WI38 (cell line): ENCODE data around the gene PTCHD1.

Source experiments
- H3K4me3 ChIP-seq: 2 replicates; pipeline ENCODE4 v1.5.1; 2011; ENCODE audit warnings: low read depth, mild to moderate bottlenecking, control low read depth, low read length
- TF ChIP-seq, protein P1 (sequence below): IDR thresholded peaks from 2 replicates; pipeline ENCODE4 v1.5.1; 2012; ENCODE audit warnings: low read depth, mild to moderate bottlenecking, control low read depth, low read length

The PTCHD1 gene

DNA sequence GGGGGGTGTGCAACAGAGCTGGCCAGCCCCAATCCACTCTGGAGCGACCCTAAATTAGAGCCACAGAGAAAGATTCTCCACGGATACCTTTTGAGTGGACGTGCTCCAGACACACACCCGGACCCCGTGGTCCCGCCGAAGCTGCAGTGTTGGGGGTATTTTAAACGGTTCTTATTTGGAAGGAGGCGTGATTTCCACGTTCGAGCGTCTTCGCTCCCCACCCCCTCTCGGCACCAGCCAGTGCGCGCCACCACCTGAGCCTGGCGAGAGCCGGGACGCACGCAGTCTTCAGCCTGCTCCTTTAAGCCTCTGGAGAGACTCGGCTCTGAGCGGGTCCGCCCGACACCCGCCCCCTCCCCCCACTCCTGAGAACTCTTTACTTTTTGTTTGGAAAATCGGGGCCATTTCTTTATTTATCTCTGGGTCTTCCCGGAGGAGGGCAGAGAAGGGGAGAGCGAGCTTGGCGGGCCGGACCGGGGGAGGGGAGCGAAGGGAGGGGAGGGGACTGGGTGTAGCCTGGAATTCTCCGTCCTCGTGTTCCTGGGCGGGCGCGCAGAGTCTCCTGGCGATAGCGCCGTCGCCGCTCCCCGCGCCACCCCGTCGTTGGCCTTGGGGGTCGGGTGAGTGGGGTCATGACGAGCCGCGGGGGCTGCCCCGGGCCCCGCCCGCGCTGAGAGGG lies 668 bp upstream of the PTCHD1 start:
- no peak overlapping the region for H3K4me3 ChIP-seq
- TF ChIP-seq, protein P1, sequence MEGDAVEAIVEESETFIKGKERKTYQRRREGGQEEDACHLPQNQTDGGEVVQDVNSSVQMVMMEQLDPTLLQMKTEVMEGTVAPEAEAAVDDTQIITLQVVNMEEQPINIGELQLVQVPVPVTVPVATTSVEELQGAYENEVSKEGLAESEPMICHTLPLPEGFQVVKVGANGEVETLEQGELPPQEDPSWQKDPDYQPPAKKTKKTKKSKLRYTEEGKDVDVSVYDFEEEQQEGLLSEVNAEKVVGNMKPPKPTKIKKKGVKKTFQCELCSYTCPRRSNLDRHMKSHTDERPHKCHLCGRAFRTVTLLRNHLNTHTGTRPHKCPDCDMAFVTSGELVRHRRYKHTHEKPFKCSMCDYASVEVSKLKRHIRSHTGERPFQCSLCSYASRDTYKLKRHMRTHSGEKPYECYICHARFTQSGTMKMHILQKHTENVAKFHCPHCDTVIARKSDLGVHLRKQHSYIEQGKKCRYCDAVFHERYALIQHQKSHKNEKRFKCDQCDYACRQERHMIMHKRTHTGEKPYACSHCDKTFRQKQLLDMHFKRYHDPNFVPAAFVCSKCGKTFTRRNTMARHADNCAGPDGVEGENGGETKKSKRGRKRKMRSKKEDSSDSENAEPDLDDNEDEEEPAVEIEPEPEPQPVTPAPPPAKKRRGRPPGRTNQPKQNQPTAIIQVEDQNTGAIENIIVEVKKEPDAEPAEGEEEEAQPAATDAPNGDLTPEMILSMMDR = no peak

DNA sequence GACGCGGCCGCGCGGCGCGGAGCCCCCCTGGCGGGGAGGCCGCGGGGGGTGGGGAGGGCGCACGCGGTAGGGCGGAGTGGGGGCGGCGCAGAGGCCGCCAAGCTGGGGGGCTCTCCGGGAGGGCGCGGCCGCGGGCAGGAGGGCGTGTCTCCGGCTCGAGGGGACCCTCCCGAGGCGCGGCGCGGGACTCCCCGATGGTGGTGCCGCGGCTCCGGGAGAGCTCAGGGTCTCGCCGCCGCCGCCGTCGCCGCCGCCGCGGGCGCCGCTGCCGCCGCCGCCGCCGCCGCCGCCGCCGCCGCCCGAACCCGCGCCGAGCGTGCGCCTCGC lies 165 bp upstream of the PTCHD1 start:
- TF ChIP-seq, protein P1 = no peak
- H3K4me3 ChIP-seq = no peak overlapping the region

DNA sequence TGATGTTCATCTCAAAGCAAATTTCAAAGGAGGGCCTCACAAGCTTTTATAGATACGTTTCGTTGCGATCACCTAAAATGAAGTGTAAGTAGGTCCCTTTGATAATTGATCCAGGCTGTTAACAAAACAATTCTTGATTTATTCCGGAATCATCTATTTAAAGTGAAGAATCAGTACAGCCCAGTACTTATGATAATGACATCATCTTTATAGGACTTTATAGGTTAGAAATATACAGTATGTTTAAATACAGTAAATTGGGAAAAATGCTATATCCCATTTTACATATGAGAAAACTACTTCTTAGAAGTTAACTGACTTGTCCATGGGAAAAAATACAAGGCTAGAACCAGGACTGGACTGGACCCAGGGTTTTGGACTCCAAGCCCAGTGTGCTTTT lies 3.7 kb downstream of the PTCHD1 start:
- no peak overlapping the region for H3K4me3 ChIP-seq
- TF ChIP-seq, protein P1 = no peak

DNA sequence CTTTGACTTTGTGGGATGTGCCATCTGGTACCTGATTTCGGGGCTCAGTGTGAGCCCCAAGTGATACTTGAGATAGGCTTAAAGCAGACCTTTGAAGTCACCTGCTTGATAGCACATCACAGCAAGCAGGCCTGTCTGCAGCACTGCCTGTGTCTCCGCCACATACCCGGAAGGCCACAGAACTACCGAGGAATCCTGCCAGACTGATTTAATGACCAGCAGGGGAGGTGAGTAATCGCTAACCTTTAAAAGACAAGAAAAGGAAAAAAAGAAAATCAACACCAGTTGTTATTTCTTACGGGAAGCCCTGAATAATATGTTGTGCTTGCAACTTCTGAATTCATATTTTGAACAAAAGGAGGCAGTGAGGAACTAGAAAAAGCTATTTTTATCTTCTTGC lies 6.8 kb downstream of the PTCHD1 start:
- TF ChIP-seq, protein P1 = no peak
- no peak overlapping the region for H3K4me3 ChIP-seq

DNA sequence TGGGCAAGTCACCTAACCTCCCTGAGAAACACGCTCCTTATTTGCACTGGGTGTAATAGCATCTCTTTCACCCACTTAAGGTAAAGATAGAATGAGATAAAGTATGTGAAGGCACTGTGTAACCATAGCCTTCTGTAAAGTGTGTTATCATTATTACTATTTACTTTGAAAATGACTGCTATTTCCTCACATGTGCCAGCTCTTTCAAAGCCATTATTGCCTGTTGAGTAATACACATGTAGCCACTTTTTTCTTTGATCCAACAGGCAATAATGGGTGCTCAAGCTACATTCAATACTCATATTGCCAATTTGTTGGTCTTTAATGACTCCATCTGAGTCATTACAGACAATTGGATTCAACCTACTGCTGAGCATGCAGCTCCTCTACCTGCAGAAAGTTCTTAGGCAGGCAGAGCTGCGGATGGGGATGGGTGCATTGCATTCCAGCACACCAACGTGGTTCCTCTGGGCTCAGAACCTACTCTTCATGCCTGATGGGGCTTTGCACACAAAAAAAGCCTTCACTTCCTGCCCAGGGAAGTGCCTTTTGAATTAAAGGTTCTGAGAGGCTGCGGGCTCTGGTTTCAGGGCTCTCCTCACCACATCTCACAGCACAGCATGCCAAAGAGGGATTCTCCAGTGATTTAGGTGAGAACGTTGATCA lies 9.7 kb downstream of the PTCHD1 start:
- TF ChIP-seq, protein P1 = no peak
- no peak overlapping the region for H3K4me3 ChIP-seq

DNA sequence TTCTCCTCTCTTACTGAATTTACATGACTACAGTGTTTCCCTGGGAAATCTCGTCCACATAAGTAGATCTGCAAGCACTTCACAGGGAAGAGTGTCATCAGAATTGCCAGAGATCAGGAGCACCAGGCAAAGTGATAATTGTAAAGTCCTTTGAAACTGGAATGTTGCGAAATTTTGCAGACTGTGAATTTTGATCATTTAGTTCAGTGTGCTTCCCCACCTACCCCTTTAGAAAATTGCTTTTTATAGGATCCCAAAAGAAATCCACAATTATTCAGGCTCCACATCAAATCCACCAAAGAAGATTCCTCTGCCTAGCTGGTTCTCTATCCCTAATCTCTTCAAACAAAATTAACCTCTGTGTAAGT lies 10.2 kb downstream of the PTCHD1 start:
- H3K4me3 ChIP-seq = no peak overlapping the region
- TF ChIP-seq, protein P1 = no peak

DNA sequence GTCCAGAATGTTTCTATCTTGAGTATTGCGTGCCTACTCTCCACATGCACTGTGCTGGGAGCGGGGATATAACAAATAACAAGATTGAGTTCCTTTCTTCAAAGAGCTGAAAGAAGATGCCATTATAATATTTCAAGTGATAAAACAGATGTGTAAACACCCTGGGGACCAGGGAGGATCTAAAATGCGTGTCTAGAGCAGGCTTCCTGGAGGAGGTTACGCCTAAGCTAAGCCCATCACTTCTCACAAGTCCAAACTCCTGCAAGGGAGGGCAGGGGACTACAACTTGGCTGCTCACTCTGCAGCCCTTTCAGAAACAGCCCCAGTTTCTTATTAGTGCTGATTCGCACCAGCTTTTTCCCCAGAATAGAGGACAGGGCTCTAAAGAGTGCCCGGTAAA lies 21.5 kb downstream of the PTCHD1 start:
- H3K4me3 ChIP-seq = no peak overlapping the region
- TF ChIP-seq, protein P1 = no peak
